SK-N-SH treated with all-trans-retinoic acid at 6 μM for 48 hours (cell line): ENCODE results near the gene MYT1.

Experiments used
- ARNTL ChIP-seq: fragments of 450-650 bp; formaldehyde crosslinking; IDR thresholded peaks from 2 replicates; pipeline ENCODE4 v1.5.0; 2020; ENCODE audit warnings: low read depth, mild to moderate bottlenecking, moderate library complexity, borderline replicate concordance
- ZNF565 ChIP-seq: fragments of 450-650 bp; formaldehyde crosslinking; conservative IDR thresholded peaks from 2 replicates; pipeline ENCODE4 v1.5.0; 2020; ENCODE audit warnings: low read depth, mild to moderate bottlenecking, moderate library complexity
- ZNF70 ChIP-seq: fragments of 450-650 bp; formaldehyde crosslinking; IDR thresholded peaks from 2 replicates; pipeline ENCODE4 v1.5.0; 2020; ENCODE audit warnings: mild to moderate bottlenecking, moderate library complexity

GRCh38 chr20:64198347-64198746 lies 34.1 kb downstream of the MYT1 start:
- TF ChIP-seq ZNF565 (CRISPR knock-in tag), result no peak
- TF ChIP-seq ZNF70 (CRISPR knock-in tag), result no peak
- TF ChIP-seq ARNTL (CRISPR knock-in tag), result no peak
